HG03095 (cell line): ENCODE results near the gene MED10.
"Not testable (repeated sequence)": the region's sequence is repeated elsewhere in the genome, so short reads cannot be mapped to it uniquely, and the experiment has no call there.

ENCODE experiments used
- ATAC-seq: cut with Tn5 transposase; IDR thresholded peaks from one replicate; pipeline ENCODE4 v1.9.1; 2021; ENCODE audit warnings: moderate library complexity; ENCODE audit not compliant: unreplicated experiment

The MED10 gene

DNA sequence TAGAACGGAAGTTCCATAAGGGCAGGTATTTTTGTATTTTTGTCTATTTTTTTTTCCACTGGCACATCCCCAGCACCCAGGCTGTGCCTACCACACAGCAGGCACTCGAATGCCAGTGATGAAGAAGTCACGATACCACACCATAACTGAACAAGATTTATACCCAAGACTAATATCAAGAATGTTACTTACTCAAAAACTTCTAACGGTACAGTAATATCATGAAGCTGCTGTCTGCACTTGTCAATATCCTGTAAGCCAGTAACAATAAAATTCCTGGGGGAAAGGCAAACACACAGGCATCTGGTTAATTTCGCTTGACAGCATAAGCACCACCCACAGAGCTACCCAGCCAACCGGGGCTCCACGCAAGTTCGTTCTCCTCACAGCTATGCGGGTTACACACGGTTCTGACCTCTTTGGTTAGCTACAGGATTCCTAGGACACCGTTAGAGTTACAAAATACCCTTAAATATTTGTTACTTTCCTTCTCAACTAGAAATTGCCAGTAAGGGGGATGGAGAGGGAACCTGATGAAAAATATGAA, 1.3 kb downstream of the MED10 start:
- ATAC-seq, result no peak

DNA sequence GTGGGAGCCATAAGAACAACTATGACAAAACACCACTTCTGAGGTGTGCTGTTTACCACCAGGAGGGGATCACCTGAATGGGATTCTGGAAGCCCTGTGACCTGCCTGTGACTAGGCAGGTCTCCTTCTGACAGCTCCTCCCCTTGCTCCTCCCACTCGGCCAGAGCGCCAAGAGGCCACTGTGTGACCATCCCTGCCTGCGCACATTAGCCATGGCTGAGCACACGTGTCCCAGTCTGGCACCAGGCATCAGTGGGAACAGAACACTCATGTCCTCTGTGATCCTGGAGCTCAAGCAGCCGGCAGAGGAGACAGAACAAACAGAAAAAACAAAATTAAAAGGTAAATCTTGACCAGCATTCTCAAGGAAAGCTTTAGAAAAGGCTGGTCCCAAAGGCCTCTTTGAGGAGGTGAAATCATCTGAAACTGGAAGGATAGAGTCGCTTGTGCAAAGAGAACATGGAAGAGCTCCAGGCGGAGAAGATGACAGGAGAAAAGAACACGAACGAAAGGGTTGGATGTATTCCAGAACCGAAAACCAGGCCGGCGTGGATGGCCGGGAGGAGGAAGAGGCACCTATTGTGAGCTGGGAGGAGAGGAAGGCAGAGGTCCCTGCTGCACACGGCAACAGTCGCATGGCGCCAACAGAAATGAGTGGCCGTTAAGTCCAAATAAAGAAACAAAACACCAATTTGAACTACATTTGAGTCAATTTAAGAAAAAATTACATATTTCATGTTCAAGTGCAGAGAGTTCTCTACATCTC, 5.1 kb downstream of the MED10 start:
- ATAC-seq, result no peak

DNA sequence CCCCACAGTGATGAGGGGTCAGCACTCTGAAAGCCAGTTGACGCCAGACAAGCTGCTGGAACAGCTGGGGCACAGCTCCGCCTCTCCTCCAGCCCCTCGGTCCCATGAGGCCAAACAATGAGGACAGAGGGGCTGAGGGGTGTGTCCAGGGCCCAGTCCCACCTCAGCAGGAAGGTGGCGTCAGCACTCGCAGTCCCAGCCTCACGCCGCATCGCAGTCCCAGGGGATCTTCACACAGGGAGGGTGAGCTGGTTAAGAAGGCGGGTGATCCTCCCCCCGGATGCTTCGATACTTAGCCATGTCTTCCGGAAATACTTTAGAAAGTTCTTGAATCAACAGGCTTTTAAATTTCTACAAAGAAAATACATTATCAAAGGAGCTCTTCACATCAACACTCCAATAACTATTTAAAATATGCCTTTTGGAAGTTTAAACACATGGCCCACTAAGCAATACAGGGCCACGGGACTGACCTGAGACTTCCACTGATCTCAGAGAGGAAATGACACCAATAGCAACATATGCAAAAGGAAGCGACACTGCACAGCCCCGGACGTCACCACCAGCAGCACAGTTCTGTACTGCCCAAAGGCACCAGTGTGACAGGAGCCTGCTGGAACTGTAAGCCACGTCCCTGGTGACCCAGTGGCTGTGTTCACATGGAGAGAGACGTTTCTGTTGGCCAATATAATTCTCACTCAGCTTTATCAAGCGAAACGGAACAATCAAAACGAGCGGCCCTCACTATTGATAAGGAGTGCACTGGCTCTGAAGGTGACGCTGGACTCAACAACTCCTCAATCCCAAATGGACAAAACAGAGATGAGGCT, 5.9 kb downstream of the MED10 start:
- ATAC-seq, result no peak

DNA sequence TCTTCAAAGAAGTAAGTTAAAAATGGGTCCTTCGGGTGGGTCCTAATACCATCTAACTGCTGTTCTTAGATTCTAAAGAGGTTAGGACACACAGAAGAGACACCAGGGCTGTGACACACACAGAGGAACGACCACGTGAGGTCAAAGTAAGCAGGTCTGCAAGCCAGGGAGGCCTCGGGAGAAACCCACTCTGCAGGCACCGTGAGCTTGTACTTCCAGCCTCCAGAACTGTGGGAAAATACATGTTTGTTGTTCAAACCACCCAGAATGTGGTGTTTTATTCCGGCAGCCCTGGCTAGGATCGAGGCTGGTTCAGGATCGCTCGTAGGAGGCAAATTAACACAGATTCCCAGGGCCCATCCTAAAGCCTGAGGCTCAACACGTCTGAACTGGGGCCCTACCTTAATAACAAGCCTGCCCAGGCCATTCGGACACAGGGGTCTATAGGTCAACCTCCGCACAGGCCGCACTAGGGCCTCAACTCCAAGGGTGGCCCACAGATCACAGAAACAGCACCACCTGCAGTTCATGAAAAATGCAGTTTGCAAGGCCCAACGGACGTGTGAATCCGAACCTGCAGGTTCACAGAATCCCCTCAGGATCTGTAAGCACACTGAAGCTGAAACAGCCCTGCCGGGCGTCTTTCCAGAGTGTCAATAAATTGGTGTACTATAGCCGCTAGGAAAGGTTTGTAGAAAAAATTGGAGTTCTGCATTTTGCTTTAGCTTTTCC, 7.1 kb downstream of the MED10 start:
- ATAC-seq, result no peak

DNA sequence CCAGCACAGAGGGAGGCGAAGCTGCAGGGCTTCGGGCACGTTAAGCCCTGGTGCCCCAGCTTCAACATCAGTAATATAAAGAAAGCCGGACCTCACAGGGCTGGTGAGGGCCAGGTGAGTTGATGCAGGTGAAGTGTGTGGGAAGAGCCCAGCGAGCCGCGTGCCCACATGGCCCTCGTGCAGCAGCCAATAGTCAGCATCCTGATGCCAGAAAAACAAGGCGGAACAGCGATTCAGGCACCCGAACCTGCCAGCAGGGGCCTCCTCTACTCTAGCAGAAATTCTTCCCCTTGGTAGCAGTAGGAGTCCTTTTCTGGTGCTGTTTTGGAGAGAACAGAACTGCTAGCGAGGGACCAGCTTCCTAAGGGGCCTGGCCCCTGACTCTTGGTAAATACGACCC, 7.8 kb downstream of the MED10 start:
- no peak for ATAC-seq

DNA sequence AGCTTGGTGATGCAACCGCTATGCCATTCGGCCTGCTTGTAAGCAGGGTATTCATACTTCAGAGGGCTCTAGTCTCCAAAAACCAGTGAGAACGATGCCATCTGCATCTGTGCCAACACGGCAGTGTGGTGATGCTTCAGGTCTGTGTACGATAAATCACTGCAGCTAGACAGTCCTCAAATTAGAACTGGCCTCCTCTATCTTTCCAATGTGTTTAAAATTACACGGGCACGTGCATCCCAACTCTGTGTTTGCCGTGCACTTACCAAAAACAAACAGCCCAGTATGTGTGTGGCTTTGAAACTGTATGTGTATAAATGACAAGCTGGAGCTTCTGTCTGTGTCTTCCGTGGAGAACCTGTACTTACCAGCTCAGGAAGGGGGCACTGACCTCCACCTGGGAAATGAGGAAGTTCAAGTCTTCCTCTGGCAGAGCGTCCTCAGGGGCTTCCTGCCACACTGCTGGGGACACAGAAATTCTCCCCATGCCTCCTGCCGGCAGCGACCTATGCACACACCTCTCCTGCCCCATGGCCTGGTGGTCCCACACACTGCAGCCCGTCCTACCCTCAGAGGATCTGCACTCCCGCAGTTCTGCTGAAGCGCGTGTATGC, 12.3 kb downstream of the MED10 start:
- ATAC-seq, result no peak

DNA sequence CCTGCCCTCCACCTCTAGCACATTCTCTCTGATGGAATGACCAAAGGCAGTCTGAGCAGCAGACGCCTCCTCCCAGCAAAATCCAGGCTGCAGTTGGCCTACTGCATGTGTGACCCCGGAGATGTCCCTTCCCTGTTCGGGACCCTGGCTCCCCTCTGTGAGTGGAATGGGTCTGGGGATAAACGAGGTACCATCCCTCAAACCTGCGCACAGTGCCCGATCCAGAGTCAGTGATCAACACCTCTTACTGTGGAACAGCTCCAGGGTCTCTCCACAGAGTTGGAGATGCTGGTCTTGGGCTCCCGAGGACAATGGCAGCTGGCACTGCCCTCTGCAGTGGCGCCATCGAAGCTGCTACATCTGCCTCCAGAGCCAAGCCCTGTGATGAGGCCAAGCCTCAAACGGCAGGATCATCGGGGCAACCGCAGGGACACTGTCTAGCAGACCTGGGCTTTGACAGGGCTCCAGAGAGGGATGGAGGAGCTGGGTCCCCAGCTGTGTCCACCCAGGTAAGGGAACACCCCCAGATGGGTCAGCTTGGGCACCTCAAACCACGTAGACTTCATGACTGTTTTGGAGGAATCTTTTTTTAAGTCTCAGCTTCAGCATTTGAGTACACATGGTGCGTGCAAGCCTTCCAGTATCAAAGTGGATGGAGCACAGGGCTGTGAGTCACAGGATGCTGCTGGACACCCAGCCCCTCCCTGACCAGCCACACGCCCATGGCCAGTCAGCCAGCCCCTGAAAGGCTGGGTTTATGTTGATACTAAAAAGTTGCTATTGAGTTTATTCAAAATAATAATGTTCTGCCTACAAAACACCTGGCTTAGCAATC, 13.0 kb downstream of the MED10 start:
- ATAC-seq, result no peak

DNA sequence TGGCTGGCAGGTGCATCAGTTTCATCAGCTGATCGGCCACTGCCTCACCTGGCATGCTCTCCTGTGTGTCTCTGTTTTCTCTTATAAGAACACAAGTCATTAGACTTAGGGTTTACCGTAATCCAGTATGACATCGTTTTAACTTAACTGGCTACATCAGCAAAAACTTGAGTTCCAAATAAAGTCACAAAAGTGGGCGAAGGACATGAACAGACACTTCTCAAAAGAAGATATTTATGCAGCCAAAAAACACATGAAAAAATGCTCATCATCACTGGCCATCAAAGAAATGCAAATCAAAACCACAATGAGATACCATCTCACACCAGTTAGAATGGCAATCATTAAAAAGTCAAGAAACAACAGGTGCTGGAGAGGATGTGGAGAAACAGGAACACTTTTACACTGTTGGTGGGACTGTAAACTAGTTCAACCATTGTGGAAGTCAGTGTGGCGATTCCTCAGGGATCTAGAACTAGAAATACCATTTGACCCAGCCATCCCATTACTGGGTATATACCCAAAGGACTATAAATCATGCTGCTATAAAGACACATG, 14.8 kb downstream of the MED10 start:
- not testable (repeated sequence) for ATAC-seq

DNA sequence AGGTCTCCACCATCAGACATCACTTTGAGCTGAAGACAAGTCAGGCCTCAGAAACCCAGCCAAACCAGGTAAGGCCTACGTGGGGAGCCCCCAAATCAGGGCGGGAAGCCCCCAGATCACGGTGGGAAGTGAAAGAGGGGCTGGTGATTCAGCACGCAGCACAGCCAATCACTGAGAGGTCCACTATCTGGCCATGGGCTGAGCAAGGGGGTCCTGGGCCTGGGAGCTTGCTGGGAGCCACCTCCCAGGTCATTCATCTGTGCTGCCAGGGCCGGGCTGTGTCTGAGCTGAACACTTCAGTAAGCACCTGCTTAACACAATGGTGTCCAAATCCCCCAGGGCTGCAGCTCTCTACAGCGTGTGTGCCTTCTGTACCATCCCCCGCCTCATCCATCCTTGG, 15.5 kb downstream of the MED10 start:
- ATAC-seq, result no peak

DNA sequence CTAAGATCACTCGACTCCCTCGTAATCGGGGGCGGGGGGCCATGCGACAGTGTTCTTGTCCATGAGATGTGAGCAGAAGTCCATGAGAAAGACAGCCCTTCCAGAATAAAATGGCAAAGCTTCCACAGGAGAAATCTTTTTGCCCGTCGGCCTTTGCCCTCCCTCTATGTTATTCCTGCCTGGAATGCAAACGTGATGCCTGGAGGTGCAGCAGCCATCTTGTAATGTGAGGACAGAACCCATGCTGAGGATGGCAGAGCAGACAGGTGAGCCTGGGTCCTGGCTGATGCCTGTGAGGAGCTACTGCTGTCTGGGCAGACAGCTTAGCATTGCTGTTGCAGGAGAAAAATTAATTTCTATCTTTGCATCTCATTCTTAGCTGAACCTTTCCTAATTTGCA, 17.2 kb downstream of the MED10 start:
- no peak for ATAC-seq

DNA sequence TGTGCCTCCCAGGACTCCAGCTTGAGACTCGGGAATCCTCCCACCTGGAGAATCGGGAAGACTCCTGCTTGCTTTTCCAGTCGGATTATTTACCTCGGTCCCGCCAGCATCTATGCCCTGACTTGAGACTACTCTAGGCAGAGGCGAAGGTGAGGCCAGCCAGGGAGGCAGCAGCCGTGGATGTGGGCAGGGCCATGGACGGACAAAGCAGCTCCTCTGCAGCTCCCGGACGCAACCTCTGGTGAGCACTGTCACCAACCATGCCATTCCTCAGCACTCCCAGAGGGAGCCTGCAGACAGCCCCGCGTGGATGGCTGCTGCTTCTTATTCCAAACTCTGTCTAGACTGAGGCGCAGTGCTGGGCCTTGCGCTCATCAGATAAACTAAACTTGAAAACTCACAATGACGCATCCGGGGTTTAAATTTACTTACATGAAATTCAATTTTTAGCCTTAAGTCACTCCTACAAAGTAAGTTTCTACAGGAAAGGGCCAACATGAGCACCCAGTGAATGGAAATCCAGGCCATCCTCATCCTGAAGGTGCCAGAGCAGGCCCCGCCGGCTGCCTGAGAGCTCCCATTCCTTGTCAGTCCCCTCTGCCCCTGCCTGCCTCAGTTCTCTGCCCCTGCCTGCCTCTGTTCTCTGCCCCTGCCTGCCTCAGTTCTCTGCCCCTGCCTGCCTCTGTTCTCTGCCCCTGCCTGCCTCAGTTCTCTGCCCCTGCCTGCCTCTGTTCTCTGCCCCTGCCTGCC, 17.8 kb downstream of the MED10 start:
- ATAC-seq, result no peak

DNA sequence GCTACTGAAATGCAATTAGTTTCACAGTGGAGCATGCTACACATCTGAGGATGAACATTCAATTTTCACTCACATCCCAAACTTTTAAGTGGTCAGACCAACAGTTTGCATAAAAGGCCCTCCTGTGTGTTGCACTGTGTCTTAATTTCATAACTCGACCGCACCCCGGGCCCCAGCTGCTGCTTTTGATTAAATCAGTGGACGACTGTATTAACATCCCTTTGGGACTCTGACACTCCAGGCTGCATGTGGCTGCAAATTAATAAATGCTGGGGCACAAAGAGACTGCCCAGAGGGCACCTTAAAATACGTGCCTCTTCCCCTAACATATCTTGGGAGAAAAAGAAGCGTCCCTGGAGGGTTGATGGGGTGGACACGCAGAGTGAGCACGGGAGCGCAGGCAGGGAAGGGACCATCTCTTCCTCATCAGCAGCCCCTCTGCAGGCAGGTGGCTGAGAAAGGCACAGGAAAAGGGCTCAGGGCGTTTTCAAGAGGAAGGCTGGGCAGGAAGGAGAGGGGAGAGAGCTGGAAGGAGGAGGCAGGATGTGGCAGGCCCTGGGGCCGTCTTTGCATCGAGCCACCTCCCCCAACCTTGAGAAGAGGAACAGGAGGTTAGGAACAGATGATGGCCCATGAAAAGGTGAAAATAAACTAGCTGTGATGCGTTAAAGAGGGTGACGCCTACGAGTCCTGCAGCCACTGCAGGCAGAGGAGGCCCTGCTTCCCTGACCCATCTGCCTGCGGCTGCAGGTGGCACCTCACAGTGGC, 18.6 kb downstream of the MED10 start:
- peak; percentile 70 for ATAC-seq

DNA sequence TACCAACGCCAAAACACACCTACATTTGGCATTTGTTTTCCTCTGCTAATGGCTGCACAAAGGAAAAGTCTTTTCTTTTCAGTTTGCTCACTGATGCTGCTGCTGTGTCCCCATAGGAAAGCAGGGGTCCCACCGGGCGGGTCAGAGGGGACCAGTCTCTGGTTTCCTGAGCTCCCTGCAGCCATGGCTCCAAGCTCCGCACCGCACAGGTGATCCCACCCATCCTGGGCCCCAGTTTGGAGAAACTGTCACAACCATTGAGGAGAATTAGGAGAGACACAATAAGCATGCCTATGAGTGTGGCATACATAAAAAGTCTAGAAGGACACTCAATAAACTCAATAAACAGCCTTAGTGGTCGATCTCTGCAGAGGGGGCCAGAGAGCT, 19.9 kb downstream of the MED10 start:
- no peak for ATAC-seq

DNA sequence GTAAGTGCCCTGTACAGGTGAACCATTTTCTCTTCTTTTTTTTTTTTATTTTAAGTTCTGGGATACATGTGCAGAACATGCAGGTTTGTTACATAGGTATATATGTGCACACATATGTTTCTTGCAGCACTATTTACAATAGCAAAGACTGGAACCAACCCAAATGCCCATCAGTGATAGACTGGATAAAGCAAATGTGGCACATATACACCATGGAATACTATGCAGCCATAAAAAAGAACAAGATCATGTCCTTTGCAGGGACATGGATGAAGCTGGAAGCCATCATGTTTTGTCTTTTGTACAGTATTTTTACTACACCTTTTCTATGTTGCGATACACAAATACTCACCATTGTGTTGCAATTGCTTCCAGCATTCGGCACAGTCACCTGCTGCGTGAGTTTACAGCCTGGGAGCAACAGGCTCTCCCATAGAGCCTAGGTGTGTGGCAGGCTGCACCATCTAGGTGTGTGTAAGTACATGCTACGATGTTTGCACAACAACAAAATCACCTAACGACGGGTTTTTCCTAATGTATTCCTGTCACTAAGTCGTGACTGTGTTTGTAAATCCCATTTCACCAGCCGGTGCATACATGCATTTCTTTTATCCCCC, 20.4 kb downstream of the MED10 start:
- not testable (repeated sequence) for ATAC-seq

DNA sequence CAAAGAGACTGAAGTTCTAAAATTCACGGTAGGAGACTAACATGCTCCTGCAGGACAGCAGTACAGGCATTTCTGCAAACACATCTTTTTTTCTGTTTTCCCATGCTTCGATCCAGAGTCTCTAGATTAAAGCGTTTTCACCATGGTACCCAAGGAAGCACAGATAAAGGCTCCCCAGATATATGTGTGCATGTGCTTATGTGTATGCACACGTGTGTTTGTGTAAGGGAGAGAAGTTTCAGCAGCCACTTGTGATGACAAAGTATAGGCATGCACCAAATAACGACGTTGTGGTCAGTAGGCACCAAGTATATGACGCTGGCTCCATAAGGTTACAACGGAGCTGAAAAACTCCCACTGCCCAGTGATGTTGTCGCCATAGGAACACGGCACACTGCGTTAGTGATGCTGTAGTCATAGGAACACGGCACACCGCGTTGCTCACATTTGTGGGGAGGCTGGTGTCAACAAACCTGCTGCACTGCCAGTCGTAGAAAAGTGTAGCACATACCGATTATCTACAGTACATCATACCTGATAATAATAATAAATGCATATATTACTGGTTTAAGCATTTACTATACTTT, 21.7 kb downstream of the MED10 start:
- no peak for ATAC-seq

DNA sequence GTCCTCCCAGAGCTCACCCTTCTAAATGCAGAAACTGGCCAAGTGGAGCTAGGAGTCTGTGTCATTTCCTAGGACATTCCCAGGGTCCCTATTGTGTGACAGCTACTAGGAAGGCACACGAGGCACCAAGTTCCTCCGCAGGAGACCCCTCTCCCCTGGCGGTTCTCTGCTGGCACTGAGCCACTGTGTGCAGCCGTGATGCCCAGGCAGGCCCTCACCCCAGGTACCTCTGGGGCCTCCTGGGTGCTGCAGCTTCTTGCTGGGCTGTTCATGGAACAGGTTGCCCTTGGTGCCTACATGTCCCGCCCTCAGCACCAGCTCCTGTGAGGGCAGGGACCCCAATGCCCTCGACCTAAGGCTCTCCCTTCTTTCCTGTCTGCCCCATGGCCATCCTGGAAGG, 23.1 kb downstream of the MED10 start:
- ATAC-seq, result no peak

DNA sequence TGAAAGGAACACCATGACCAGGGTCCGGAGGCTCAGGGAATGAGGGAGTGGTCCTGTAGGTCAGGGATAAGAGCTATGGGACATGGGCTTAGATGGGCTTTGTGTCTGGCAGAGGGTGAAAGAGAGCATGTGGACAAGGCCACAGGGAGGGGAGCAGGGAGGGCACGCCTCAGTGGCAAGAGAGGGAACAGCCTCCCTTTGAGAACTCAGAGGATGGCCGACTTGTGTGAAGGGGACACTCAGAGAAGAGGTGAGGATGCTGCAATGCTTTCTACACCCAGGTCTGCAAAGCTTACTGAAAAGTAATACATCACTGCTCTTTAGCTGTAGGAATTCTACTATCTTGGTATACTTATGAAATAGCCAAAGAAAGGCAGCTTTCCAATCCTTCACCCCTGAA, 23.5 kb downstream of the MED10 start:
- no peak for ATAC-seq
